DOHH2 (cell line): ENCODE results near the gene GPSM1.

ENCODE experiments used
- H3F3A ChIP-seq: fragments of 200-600 bp; sonication (generic), shearing (Covaris generic); 2 replicates; pipeline ENCODE4 v1.6.0; 2016; ENCODE audit warnings: antibody characterized with exemption, mild to moderate bottlenecking; ENCODE audit not compliant: control insufficient read depth, insufficient read depth
- H3K27ac ChIP-seq: fragments of 200-600 bp; sonication (generic); 2 replicates; pipeline ENCODE4 v1.5.1; 2014; ENCODE audit warnings: low read depth, mild to moderate bottlenecking, low read length, moderate library complexity
- H3K27me3 ChIP-seq: fragments of 200-600 bp; sonication (generic); 2 replicates; pipeline ENCODE4 v1.6.1; 2014; ENCODE audit warnings: mild to moderate bottlenecking, low read length, mixed read lengths; ENCODE audit not compliant: control insufficient read depth
- H3K36me3 ChIP-seq: fragments of 200-600 bp; sonication (generic); 2 replicates; pipeline ENCODE4 v1.6.1; 2014; ENCODE audit warnings: mild to moderate bottlenecking, low read length, moderate library complexity, mixed read lengths; ENCODE audit not compliant: control insufficient read depth
- H3K4me1 ChIP-seq: fragments of 200-600 bp; sonication (generic); 2 replicates; pipeline ENCODE4 v1.6.1; 2014; ENCODE audit warnings: mild to moderate bottlenecking, low read length, mixed read lengths; ENCODE audit not compliant: control insufficient read depth
- H3K4me2 ChIP-seq: fragments of 200-600 bp; sonication (generic); 2 replicates; pipeline ENCODE4 v1.6.0; 2014; ENCODE audit warnings: mild to moderate bottlenecking, low read length, moderate library complexity
- H3K4me3 ChIP-seq: fragments of 200-600 bp; sonication (generic); 2 replicates; pipeline ENCODE4 v1.5.1; 2014; ENCODE audit warnings: mild to moderate bottlenecking, low read length, mixed read lengths
- H3K79me2 ChIP-seq: fragments of 200-600 bp; sonication (generic); 2 replicates; pipeline ENCODE4 v1.6.1; 2014; ENCODE audit warnings: mild to moderate bottlenecking, low read length, mixed read lengths; ENCODE audit not compliant: control insufficient read depth
- H3K9me2 ChIP-seq: fragments of 200-600 bp; sonication (generic); replicated peaks from 2 replicates; pipeline ENCODE4 v1.6.1; 2014; ENCODE audit warnings: mild to moderate bottlenecking, low read length, mixed read lengths; ENCODE audit not compliant: control insufficient read depth
- H3K9me3 ChIP-seq: fragments of 200-600 bp; sonication (generic); 2 replicates; pipeline ENCODE4 v1.6.1; 2014; ENCODE audit warnings: antibody characterized with exemption, low read length, mixed read lengths; ENCODE audit not compliant: control insufficient read depth, insufficient read depth
- H4K20me1 ChIP-seq: fragments of 200-600 bp; sonication (generic); 2 replicates; pipeline ENCODE4 v1.6.0; 2014; ENCODE audit warnings: low read depth, mild to moderate bottlenecking, antibody characterized with exemption, low read length, moderate library complexity; ENCODE audit not compliant: control insufficient read depth, insufficient read depth
- CTCF ChIP-seq: fragments of 200-600 bp; sonication (generic); IDR thresholded peaks from one replicate; pipeline ENCODE4 v1.5.1; 2014; ENCODE audit warnings: antibody characterized with exemption, mild to moderate bottlenecking, low read depth, low read length; ENCODE audit not compliant: poor library complexity, severe bottlenecking
- EZH2phosphoT487 ChIP-seq: fragments of 200-600 bp; sonication (generic); IDR thresholded peaks from 2 replicates; pipeline ENCODE4 v1.6.1; 2017; ENCODE audit warnings: borderline replicate concordance, mild to moderate bottlenecking, antibody characterized with exemption, low read length, moderate library complexity, mixed read lengths

Gene GPSM1

GRCh38 chr9:136362450-136362784 lies 35.1 kb downstream of the GPSM1 start:
- Histone ChIP-seq H3K27me3 (no peaks in the 10 kb centered on the region), H3F3A (no peaks in the 10 kb centered on the region), H3K36me3 (no peaks in the 10 kb centered on the region), H3K4me2 (peak overlapping the region; percentile 73), H3K9me2 (no peaks in the 10 kb centered on the region), H3K27ac (no peak overlapping the region), H4K20me1 (no peaks in the 10 kb centered on the region), H3K9me3 (no peaks in the 10 kb centered on the region), H3K4me1 (peaks cover 18% of the 10 kb centered on the region), H3K4me3 (peak overlapping the region; percentile 82), H3K79me2 (peaks cover 5% of the 10 kb centered on the region; the same call in 1 of the 2 replicates)
- TF ChIP-seq CTCF (no peak), EZH2phosphoT487 (no peak)

GRCh38 chr9:136363106-136363948 lies 36.0 kb downstream of the GPSM1 start, which contains the start of gene DNLZ:
DNLZ (minus strand) TSS chr9:136363744; CDS start chr9:136363714, 30 bp downstream.
- Histone ChIP-seq H3K36me3 (no peaks in the 10 kb centered on the region), H4K20me1 (no peaks in the 10 kb centered on the region), H3K4me3 (peak within 1 kb of the TSS; percentile 82), H3K9me3 (no peaks in the 10 kb centered on the region), H3K4me2 (peak within 1 kb of the TSS; percentile 73), H3K27ac (peak within 1 kb of the TSS; percentile 63), H3K4me1 (peaks cover 18% of the 10 kb centered on the region), H3K9me2 (no peaks in the 10 kb centered on the region), H3F3A (no peaks in the 10 kb centered on the region), H3K79me2 (peaks cover 5% of the 10 kb centered on the region; the same call in 1 of the 2 replicates), H3K27me3 (no peaks in the 10 kb centered on the region)
- TF ChIP-seq CTCF (peak; percentile 92), EZH2phosphoT487 (no peak)

- H4K20me1 ChIP-seq: no peaks in the 10 kb centered on the region
- H3K27ac ChIP-seq: no peak overlapping the region
- H3K79me2 ChIP-seq: peaks cover 5% of the 10 kb centered on the region; the same call in 1 of the 2 replicates
- H3K4me1 ChIP-seq: peaks cover 18% of the 10 kb centered on the region
- H3F3A ChIP-seq: no peaks in the 10 kb centered on the region
- H3K9me2 ChIP-seq: no peaks in the 10 kb centered on the region
- no peaks in the 10 kb centered on the region for H3K9me3 ChIP-seq
- no peaks in the 10 kb centered on the region for H3K27me3 ChIP-seq
- no peaks in the 10 kb centered on the region for H3K36me3 ChIP-seq
- peak overlapping the region; percentile 82 for H3K4me3 ChIP-seq
- H3K4me2 ChIP-seq: peak overlapping the region; percentile 31; the same call in 1 of the 2 replicates
- no peak for TF ChIP-seq EZH2phosphoT487
- TF ChIP-seq CTCF: peak; percentile 33
These were observed 36.8 kb downstream of the GPSM1 start for GRCh38 chr9:136363949-136364748.
